ENCODE measurements around the gene TSSK3.
"Not testable (repeated sequence)": the region's sequence is repeated elsewhere in the genome, so short reads cannot be mapped to it uniquely, and the experiment has no call there.

Gene TSSK3

DNA sequence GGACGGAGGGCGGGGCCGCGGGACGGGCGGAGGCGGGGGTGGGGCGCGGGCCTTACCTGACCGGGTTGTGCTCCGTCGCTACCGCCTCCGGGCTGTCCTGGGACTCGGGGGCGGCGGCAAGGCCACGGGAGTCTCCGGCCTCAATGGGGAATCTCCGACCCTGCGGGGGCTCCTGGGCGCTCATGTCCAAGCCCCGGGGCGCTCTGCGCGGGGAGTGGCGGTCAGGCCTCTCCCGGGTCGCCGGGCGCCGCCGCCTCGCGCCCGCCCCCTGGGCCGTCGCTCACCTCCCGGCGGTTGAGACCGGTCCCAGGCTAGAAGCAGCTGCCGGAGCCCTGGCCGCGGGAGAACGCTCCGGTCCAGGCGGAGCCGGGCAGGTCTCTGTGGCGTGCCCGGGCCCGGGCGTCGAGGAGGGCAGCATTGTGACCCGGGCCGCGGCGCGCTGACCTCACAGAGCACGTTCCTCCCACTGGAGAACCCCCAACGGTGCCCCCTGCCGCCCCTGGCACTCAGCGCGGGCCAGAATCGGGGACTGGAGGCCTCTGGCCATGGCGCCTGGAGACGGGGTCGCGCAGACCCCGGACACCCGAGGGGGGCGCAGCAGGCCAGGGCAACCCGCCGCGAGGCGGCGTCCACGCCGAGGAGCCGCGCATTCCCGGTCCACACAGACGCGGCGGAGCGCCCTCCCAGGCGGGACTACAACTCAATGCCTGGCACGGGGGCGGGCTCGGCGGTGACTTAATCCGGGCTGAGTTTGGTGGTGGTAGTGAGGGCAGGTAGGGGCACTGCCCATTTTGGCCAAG is 465 bp upstream of the TSSK3 start:
- no peak for DNase-seq (ENCODE audit: low read depth in 2 of 2)

DNA sequence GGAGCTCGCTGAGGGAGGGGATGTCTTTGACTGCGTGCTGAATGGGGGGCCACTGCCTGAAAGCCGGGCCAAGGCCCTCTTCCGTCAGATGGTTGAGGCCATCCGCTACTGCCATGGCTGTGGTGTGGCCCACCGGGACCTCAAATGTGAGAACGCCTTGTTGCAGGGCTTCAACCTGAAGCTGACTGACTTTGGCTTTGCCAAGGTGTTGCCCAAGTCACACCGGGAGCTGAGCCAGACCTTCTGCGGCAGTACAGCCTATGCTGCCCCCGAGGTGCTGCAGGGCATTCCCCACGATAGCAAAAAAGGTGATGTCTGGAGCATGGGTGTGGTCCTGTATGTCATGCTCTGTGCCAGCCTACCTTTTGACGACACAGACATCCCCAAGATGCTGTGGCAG is 1.4 kb downstream of the TSSK3 start:
- DNase-seq (ENCODE audit: low read depth in 2 of 2), result no peak

- DNase-seq (ENCODE audit: low read depth in 2 of 2), result no peak
Measured at GRCh38 chr1:32364836-32365235, 2.5 kb downstream of the TSSK3 start.

GRCh38 chr1:32365445-32365844 is 3.1 kb downstream of the TSSK3 start:
- DNase-seq (ENCODE audit: low read depth in 2 of 2), result no peak

- DNase-seq (ENCODE audit: low read depth in 2 of 2), result no peak
Measured at GRCh38 chr1:32367912-32368635, 5.7 kb downstream of the TSSK3 start.

DNA sequence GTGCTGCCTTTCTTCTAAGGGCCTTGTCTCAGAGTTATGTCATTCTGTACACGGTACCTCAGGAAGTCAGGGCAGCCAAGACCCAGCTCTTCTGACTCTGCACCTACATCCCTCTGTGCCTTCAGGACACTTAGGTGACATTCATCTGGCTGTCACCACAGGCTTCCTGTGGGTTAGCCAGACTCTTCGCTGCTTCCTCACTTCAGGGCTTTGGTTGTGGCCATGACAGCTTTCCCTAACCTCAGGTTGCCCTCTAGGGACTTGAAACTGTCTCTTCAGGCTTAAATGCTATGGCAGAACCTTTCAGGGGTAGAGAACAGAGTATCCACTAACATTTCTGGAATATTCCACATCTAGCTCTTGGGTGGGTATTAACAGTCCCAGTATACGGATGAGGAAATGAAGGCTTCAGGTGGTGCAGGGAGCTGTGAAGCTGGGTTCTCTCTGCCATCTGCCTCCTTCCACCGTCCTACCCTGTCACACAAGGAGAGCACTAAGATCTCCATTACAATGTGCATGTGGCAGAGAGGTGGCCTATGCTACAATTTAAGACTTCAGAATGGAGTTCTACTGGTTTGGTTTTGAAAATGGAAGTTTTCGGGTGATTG is 9.9 kb downstream of the TSSK3 start:
- DNase-seq (ENCODE audit: low read depth in 2 of 2), result no peak

- no peak for DNase-seq (ENCODE audit: low read depth in 2 of 2)
Measured at GRCh38 chr1:32373996-32374592, 11.8 kb downstream of the TSSK3 start.

DNA sequence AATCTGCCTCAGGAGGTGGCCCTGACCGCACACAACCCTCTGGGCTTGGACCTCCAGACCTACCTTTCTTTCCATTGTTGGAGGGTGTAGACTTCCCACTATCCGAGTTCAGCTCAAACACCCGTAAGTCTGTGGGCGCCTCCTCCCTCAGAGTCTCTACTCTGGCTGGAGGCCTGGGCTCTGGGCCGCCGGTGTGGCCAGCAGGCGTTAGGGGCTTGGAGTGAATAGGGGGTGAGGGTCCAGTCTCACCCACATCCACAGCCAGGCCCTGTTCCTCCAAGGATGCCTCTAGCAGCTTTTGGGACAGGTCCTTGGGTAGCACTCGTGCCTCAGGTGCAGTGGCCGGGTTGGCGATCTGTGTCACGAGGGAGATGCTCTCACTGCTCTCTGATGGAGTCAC is 13.9 kb downstream of the TSSK3 start:
- DNase-seq (ENCODE audit: low read depth in 2 of 2), result no peak

DNA sequence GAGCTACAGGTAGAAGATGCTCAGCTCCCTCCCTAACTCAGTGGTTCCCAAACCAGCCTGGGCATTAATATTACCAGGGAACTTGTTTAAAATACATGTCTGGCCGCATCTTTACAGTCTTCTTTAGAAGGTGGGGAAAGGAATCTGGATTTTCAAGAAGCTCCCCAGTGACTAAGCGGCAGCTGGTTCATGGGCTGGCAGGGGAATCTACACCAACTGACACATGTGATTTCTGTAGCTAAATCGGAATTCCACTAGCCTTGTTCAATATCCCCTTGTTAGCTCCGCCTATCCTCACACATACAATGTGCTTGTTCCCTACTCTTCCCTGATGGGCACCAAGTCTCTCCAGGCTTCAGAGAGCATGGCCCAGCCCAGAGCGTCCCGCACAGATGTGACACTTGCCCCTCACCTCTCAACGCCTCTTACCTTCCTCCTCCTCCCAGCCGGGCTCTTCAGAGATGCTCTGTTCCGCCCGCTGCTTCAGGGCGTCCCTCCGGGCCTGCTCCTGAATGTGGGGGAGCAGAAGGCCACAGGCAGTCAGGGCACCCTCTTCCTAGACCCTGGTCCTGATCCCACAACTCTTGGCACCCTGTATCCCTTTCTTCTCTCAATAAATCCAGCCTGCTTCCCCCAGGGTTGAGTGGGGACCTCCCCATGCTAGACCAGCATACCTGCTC is 15.3 kb downstream of the TSSK3 start:
- DNase-seq (ENCODE audit: low read depth in 2 of 2), result no peak

DNA sequence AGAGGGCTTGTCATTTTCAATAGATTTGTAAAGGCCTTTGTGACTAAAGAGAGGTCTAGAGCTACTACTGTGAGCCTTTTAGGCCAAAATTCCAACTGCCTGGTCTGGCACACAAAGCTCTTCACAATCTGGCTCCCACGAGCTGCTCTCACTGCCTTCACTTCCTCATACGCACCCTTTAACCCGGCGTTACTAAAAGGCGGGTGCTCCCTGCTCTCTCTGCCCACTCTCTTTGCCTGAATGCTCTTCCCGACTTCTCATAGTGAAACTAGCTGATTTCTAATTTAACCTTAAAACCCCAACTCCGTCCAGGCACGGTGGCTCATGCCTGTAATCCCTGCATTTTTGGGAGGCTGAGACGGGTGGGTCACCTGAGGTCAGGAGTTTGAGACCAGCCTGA is 17.7 kb downstream of the TSSK3 start:
- no peak for DNase-seq (ENCODE audit: low read depth in 2 of 2)

DNA sequence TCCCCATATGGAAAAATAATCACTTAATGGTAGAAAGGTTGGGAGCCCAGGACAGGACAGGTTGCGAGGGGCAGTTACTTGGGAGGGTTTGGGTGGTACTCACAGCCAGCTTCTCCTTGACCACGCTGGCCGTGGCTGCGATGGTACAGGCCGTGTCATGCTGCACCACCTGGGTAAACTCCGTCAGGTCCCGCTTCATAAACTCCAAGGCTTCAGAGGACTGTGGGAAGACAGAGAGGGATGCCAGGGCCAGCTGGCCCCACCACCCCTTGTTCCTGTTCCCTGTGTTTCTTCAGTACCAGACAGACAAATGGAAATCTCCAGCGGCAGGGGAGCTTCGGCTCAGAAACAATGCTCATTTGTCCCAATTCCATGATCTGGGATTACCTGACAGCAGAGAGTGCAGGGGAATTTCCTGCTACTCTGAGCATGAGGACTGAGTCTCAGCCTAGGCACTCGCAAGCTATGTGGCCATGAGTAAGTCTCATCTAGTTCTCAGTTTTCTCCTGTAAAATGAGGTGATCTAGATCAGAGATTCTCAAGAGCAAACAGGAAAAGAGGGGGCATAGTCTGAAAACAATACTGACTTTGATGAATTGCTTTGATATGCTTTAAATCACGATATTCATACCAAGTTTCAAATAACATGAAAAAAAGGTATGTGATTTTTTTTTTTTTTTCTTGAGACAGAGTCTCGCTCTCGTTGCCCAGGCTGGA is 24.5 kb downstream of the TSSK3 start:
- no peak for DNase-seq (ENCODE audit: low read depth in 2 of 2)

DNA sequence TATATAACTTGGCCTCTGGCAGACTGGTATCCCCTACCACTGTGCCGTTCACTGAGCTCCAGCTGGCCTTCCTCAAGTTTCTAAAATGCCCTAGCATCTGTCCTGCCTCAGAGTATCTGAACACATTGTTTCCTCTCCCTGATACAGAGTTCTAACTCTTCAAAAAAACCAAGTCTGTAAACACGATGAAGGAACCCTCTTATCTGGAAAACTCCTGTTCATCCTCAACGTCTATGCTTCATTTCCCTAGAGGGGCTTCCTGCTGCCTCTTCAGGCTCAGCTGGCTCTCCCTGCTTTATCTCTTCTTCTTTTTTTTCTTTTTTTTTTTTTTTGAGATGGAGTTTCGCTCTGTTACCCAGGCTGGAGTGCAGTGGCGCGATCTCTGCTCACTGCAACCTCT is 26.3 kb downstream of the TSSK3 start:
- DNase-seq (ENCODE audit: low read depth in 2 of 2), result no peak

- DNase-seq (ENCODE audit: low read depth in 2 of 2), result no peak
Measured at GRCh38 chr1:32390904-32391870, 28.8 kb downstream of the TSSK3 start.

GRCh38 chr1:32392325-32392724 is 30.0 kb downstream of the TSSK3 start:
- DNase-seq (ENCODE audit: low read depth in 2 of 2), result no peak

DNA sequence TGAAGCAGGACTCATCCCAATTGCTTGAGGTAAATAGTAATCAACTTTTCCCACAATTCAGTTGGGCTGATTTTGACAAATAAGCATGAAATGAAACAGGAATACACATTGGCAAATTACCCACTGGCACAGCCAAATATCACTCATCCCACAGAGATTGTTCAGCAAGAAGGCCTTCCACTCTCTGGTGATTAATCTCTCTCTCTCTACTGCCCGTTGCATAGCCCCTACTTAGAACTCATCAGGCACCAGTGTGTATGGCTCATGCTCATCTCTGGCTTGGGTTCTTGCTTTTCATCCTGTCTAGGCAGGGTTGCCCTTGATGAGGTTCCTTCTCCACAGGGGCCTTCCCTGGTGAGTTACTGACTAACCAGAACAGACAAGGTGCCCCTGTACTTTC is 30.8 kb downstream of the TSSK3 start:
- no peak for DNase-seq (ENCODE audit: low read depth in 2 of 2)

DNA sequence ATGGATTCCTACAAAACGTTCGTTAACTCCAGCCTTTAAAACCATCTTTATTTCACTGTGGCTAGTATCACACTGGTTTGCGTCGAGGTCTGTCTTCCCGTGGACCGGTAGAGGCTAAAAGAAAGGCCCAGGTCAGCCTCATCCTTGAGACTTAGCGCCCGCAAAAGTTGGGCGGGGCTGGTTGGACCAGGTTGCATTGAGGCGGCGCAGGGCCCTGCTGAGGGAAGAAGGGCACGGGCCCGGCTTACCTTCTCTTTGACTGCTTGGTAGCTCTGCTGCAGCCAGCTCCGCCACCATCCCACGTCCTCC is 31.4 kb downstream of the TSSK3 start:
- no peak for DNase-seq (ENCODE audit: low read depth in 2 of 2)

GRCh38 chr1:32394141-32394889 is 32.0 kb downstream of the TSSK3 start, which contains the start of gene BSDC1:
BSDC1 (minus strand) TSS chr1:32394441; CDS start chr1:32394414, 27 bp downstream.
- peak; percentile 98 to 99 for DNase-seq (ENCODE audit: low read depth in 2 of 2)

DNA sequence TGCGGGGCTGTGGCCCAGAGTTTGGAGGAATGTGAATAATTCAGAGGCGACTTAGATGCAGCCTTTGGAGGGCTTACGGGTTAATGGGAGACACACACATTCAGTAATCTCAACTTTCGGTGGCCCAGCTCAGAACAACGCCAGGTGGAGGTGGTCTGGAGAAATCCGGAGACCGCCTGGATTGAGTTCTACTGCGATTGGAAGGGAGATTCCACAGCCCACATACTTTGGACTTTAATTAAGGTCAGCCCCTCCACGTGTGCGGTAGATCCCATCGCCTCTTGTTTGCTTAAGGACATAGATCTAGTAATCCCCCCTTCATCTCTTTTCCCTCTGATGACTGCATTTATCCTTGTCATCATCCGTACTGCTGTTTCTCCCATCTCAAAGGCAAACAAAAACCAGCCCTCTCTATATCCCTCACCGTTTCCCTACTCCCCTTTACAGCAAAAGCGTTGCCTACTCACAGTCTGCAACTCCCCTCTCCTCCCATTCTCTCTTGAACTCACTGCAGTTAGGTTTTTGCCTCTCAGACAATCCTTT is 32.6 kb downstream of the TSSK3 start:
- no peak for DNase-seq (ENCODE audit: low read depth in 2 of 2)

DNA sequence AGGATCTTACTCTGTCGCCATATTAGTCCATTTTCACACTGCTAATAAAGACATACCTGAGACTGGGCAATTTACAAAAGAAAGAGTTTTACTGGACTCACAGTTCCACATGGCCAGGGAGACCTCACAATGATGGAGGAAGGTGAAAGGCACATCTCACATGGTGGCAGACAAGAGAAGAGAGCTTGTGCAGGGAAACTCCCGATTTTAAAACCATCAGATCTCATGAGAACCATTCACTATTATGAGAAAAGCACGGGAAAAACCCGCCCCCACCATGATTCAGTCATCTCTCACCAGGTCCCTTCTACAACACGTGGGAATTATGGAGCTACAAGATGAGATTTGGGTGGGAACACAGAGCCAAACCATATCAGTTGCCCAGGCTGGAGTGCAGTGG is 34.2 kb downstream of the TSSK3 start:
- not testable (repeated sequence) for DNase-seq (ENCODE audit: low read depth in 2 of 2)
